GM12801 (cell line): ENCODE data around the gene UAP1L1.

ENCODE experiments used
- TF ChIP-seq, protein P1 (sequence below): IDR thresholded peaks from one replicate; pipeline ENCODE4 v1.5.1; 2011; ENCODE audit warnings: control low read depth; ENCODE audit not compliant: insufficient read length; ENCODE audit errors: extremely low read depth

UAP1L1 gene

GRCh38 chr9:137107982-137108381, 30.7 kb downstream of the UAP1L1 start:
- TF ChIP-seq, protein P1, sequence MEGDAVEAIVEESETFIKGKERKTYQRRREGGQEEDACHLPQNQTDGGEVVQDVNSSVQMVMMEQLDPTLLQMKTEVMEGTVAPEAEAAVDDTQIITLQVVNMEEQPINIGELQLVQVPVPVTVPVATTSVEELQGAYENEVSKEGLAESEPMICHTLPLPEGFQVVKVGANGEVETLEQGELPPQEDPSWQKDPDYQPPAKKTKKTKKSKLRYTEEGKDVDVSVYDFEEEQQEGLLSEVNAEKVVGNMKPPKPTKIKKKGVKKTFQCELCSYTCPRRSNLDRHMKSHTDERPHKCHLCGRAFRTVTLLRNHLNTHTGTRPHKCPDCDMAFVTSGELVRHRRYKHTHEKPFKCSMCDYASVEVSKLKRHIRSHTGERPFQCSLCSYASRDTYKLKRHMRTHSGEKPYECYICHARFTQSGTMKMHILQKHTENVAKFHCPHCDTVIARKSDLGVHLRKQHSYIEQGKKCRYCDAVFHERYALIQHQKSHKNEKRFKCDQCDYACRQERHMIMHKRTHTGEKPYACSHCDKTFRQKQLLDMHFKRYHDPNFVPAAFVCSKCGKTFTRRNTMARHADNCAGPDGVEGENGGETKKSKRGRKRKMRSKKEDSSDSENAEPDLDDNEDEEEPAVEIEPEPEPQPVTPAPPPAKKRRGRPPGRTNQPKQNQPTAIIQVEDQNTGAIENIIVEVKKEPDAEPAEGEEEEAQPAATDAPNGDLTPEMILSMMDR, result no peak

DNA sequence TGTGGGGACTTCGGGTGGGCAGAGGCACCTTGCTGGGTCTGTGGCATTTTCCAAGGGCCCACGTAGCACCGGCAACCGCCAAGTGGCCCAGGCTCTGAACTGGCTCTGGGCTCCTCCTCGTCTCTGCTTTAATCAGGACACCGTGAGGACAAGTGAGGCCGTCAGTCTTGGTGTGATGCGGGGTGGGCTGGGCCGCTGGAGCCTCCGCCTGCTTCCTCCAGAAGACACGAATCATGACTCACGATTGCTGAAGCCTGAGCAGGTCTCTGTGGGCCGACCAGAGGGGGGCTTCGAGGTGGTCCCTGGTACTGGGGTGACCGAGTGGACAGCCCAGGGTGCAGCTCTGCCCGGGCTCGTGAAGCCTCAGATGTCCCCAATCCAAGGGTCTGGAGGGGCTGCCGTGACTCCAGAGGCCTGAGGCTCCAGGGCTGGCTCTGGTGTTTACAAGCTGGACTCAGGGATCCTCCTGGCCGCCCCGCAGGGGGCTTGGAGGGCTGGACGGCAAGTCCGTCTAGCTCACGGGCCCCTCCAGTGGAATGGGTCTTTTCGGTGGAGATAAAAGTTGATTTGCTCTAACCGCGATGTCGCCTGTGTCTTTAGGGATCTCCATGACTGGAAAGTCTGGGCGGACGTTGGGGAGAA, 31.4 kb downstream of the UAP1L1 start:
- TF ChIP-seq, protein P1, result no peak

DNA sequence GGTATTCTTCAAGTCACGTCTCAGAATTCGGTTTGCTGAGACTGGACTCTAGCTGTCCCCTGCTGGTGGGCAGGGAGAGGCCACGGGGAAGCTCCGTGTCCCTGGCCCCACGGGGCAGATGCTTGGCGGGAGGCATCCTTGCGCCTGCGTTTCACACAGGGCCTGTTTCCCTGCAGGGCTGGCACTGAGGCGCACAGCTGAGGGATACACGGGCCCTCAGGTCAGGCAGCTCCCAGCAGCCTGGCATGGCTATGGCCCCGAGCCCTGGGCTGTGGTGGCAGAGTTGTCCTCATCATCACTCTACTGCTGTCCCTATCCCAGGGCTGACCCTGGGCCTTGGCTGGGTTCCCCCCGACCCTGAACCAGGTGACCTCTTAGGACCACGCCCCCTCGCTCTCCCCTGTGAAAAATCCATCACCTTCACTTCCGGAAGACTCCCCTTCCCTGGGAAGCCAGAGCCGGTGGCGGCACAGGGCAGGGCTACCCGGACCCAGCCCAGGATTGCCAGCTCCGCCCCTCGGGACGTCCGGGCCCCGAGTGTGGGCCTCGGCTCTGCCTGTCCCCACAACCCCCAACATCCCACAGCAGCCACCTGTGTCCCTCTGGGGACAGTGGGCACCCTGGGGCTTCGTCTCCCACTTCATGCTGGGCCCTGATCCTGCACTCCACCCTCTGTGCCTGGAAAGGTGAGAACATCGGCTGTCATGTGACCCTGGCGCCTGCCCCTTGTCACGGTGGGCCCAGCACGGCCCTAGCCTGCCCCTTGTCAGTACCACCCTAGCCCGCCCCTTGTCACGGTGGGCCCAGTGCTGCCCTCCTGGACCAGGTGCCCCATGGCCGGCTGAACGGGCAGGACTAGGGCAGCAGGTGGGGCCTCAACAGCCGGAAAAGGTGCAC, 32.2 kb downstream of the UAP1L1 start:
- TF ChIP-seq, protein P1, result no peak

GRCh38 chr9:137110147-137110910, 33.0 kb downstream of the UAP1L1 start:
- TF ChIP-seq, protein P1, result no peak

- TF ChIP-seq, protein P1, result no peak
These were observed 33.8 kb downstream of the UAP1L1 start for GRCh38 chr9:137110911-137111787.

DNA sequence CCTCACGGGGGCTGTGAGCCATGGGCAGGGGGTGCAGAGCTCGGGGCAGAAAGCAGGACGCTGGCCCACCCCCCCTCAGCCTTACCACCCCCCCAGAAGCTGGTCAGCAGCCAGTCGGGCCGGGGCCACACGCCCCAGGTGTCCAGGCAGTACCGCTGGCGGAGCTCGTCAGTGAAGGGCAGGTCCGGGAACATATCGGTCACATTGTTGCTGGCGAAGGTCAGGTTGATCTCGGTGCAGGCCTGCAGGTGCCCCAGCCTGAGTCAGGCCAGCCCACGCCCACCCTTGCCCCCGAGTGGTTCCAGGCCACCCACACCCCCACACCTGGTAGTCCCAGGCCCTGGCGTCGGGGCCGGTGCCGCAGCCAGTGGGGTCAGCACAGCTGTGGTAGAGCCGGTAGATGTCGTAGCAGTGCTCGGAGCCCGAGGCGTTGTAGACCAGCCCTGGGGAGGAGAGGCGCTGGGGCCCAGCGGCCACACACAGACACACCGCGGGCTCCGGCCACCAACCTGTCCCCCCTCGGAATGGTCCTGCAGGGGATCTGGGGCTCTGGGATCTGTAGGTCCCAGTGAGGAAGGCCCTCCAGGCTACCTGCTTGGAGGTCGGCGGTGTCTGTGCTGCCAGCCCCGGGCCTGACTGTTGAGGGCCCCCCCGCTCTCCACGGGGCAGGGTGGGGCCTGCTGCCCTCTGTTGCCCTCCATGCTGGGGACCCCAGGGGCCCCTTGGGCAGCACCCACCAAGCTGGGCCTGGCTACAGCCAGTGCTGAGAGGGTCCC, 34.7 kb downstream of the UAP1L1 start:
- TF ChIP-seq, protein P1, result no peak
